ENCODE results near the gene IFFO2.
A peak's percentile ranks its signal among the peaks of the same experiment; 100 is the strongest.

DNA sequence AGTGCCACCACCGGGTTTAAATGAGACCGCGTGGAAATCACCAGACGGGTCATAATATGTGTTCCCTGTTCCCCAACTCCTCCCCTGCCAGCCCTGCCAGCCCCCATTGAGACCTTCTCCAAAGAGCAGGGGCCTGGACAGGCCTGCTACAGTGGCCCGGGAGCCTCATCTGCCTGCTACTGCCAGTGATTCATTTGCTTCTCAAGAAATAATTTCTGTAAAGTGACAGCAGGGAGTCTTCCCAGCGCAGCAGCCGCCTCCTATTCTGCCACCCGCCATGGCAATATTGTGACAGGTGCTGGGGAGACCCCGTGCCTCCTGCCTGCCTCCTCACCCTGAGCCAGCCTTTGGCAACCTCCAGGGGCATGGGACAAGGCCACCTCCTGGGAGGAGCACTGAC, 8.9 kb downstream of the IFFO2 start:
- TF ChIP-seq CTCF (IDR thresholded peaks at IDR 0.05) (no peak), POLR2A (IDR thresholded peaks at IDR 0.05) (peak in 1 of 2 donors; percentile 16)
